ENCODE measurements around the gene ASAP2.

DNA sequence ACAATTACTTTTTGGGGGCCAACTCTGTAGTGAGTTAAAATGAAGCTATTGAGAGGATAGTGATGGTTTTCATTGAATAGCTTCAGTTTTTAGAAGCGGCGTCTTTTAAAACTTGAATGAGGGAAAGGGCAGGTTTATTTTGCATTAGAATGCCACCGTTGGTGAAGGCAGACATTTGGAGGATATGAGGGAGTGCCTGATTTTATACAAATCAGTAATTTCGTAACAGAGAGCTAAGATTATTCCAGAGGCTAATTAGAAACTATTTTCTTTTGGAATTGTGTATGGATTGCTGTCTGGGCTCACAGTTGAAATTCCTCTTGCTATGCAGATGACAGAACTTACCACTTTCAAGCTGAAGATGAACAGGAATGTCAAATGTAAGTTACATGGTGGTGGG is 149.1 kb downstream of the ASAP2 start:
- TF ChIP-seq, protein P1, sequence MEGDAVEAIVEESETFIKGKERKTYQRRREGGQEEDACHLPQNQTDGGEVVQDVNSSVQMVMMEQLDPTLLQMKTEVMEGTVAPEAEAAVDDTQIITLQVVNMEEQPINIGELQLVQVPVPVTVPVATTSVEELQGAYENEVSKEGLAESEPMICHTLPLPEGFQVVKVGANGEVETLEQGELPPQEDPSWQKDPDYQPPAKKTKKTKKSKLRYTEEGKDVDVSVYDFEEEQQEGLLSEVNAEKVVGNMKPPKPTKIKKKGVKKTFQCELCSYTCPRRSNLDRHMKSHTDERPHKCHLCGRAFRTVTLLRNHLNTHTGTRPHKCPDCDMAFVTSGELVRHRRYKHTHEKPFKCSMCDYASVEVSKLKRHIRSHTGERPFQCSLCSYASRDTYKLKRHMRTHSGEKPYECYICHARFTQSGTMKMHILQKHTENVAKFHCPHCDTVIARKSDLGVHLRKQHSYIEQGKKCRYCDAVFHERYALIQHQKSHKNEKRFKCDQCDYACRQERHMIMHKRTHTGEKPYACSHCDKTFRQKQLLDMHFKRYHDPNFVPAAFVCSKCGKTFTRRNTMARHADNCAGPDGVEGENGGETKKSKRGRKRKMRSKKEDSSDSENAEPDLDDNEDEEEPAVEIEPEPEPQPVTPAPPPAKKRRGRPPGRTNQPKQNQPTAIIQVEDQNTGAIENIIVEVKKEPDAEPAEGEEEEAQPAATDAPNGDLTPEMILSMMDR (IDR thresholded peaks at IDR 0.05; ENCODE audit: low read length) = no peak
- no peak for TF ChIP-seq EZH2 (IDR thresholded peaks at IDR 0.05; ENCODE audit: borderline replicate concordance, low read length)
